ENCODE results near the gene BCOR.

BCOR gene

GRCh38 chrX:40030205-40030604 is 67.6 kb downstream of the BCOR start:
- no peak for DNase-seq

- DNase-seq: no peak
Observed at GRCh38 chrX:40022421-40022820, 75.3 kb downstream of the BCOR start.

GRCh38 chrX:40021647-40022046 is 76.1 kb downstream of the BCOR start:
- DNase-seq: no peak

- no peak for DNase-seq
Observed at GRCh38 chrX:40019541-40019940, 78.2 kb downstream of the BCOR start.

- DNase-seq: no peak
Observed at GRCh38 chrX:40018041-40018440, 79.7 kb downstream of the BCOR start.

- DNase-seq: no peak
Observed at GRCh38 chrX:40016749-40017148, 81.0 kb downstream of the BCOR start.

GRCh38 chrX:40015693-40016092 is 82.1 kb downstream of the BCOR start:
- no peak for DNase-seq

- peak; percentile 81 for DNase-seq
Observed at GRCh38 chrX:40013266-40014195, 84.2 kb downstream of the BCOR start.

GRCh38 chrX:40012868-40013265 is 84.9 kb downstream of the BCOR start:
- no peak for DNase-seq

GRCh38 chrX:40012039-40012867 is 85.5 kb downstream of the BCOR start:
- DNase-seq: peak; percentile 71

- peak; percentile 21 for DNase-seq
Observed at GRCh38 chrX:40011322-40012038, 86.3 kb downstream of the BCOR start.

- peak; percentile 19 for DNase-seq
Observed at GRCh38 chrX:40010550-40011321, 87.0 kb downstream of the BCOR start.

GRCh38 chrX:40009890-40010289 is 87.9 kb downstream of the BCOR start:
- no peak for DNase-seq

- DNase-seq: peak; percentile 59
Observed at GRCh38 chrX:40009462-40009851, 88.3 kb downstream of the BCOR start.

- DNase-seq: peak; percentile 77
Observed at GRCh38 chrX:40008791-40009461, 88.8 kb downstream of the BCOR start.

GRCh38 chrX:40007756-40008705 is 89.7 kb downstream of the BCOR start:
- DNase-seq: no peak

- DNase-seq: peak; percentile 38
Observed at GRCh38 chrX:40007131-40007755, 90.5 kb downstream of the BCOR start.

GRCh38 chrX:40006106-40007017 is 91.4 kb downstream of the BCOR start:
- DNase-seq: peak; percentile 69
